ENCODE measurements around the gene HTR4.

DNA sequence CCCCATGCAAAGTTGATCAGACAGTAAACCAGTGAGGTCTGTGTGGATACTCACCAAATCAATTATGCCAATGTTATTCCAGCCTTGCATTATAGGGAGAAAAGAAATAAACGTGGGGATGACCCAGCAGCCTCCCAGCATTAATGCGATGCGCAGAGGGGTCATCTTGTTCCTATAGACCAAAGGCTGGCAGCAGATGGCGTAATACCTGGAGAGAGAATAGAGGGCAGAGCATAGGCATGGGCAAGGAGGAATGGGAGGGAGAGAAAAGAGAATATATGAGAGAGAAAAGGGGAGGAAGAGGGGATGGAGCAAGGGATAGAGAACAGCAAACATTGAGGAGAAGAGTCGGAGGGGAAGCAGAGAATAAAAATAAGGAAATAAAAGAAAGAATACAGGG lies 131.2 kb downstream of the HTR4 start:
- TF ChIP-seq EP300 (IDR thresholded peaks at IDR 0.05) = no peak
- TF ChIP-seq, protein P1, sequence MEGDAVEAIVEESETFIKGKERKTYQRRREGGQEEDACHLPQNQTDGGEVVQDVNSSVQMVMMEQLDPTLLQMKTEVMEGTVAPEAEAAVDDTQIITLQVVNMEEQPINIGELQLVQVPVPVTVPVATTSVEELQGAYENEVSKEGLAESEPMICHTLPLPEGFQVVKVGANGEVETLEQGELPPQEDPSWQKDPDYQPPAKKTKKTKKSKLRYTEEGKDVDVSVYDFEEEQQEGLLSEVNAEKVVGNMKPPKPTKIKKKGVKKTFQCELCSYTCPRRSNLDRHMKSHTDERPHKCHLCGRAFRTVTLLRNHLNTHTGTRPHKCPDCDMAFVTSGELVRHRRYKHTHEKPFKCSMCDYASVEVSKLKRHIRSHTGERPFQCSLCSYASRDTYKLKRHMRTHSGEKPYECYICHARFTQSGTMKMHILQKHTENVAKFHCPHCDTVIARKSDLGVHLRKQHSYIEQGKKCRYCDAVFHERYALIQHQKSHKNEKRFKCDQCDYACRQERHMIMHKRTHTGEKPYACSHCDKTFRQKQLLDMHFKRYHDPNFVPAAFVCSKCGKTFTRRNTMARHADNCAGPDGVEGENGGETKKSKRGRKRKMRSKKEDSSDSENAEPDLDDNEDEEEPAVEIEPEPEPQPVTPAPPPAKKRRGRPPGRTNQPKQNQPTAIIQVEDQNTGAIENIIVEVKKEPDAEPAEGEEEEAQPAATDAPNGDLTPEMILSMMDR (IDR thresholded peaks at IDR 0.05) = no peak
